ENCODE data around the gene ALDH2.
"Not testable (repeated sequence)": the region's sequence is repeated elsewhere in the genome, so short reads cannot be mapped to it uniquely, and the experiment has no call there.

Gene ALDH2

DNA sequence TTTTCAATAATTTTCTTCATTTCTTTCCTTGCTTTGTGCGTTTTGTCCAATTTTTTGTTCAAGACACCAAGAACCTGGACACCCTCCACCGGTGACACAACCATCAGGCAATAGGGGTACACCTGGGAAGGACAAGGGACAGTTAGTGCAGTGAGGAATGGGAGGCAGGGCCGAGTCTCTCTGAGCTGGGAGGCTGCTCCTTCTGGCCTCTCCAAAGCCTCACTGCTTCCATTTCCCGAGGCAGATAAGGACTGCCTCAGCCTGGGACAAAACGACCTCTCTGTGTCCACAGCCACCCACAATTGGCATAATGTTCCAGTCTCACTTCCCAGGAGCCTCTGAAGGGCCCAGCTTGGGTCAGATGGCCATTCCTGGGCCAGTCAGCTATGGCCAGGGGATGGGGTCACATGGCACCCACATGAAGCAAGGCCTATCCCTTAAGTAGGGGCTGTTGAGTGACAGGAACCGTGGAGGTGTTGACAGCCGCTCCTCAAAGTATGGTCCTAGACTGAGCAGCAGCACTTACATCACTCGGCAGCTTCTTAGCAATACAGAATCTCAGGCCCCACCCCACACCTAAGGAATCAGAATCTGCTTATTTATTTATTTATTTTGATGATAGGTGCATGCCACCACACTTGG is 61.7 kb downstream of the ALDH2 start:
- no peak for DNase-seq

DNA sequence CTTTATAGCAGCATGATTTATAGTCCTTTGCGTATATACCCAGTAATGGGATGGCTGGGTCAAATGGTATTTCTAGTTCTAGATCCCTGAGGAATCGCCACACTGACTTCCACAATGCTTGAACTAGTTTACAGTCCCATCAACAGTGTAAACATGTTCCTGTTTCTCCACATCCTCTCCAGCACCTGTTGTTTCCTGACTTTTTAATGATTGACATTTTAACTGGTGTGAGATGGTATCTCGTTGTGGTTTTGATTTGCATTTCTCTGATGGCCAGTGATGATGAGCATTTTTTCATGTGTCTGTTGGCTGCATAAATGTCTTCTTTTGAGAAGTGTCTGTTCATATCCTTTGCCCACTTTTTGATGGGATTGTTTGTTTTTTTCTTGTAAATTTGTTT is 62.9 kb downstream of the ALDH2 start:
- DNase-seq, result not testable (repeated sequence)

DNA sequence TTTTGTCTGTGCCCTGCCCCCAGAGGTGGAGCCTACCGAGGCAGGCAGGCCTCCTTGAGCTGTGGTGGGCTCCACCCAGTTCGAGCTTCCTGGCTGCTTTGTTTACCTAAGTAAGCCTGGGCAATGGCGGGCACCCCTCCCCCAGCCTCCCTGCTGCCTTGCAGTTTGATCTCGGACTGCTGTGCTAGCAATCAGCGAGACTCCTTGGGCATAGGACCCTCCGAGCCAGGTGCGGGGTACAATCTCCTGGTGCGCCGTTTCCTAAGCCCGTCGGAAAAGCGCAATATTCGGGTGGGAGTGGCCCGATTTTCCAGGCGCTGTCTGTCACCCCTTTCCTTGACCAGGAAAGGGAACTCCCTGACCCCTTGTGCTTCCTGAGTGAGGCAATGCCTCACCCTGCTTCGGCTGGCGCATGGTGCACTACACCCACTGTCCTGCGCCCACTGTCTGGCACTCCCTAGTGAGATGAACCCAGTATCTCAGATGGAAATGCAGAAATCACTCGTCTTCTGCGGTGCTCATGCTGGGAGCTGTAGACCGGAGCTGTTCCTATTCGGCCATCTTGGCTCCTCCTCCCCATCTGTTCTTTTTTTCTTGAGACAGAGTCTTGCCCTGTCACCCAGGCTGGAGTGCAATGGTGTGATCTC is 68.1 kb downstream of the ALDH2 start:
- not testable (repeated sequence) for DNase-seq

DNA sequence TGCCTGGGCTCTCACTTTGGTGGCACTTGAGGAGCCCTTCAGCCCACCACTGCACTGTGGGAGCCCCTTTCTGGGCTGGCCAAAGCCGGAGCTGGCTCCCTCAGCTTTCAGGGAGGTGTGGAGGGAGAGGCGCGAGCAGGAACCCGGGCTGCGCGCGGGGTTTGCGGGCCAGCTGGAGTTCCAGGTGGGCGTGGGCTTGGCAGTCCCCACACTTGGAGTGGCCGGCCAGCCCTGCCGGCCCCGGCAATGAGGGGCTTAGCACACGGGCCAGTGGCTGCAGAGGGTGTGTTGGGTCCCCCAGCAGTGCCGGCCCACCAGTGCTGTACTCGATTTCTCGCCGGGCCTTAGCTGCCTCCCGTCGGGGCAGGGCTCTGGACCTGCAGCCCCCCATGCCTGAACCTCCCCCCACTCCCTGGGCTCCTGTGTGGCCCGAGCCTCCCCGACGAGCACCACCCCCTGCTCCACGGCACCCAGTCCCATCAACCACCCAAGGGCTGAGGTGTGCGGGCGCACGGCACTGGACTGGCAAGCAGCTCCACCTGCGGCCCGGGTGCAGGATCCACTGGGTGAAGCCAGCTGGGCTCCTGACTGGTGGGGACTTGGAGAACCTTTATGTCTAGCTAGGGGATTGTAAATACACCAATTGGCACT is 68.9 kb downstream of the ALDH2 start:
- DNase-seq, result not testable (repeated sequence)

DNA sequence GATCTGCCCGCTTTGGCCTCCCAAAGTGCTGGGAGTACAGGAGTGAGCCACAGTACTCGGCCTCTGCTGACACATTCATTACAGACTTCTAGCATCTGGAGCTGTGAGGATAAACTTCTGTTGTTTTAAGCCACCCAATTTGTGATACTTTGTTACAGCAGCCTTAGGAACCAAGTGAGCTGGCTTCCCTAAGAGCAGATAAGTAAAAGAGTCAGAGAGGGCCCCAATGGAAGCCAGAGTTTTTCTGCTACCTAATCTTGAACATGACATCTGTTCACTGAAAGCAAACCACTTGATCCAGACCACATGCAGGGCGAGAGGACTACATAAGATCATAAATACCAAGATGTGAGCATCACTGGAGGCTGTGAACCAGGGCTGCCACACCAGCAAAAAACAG is 71.6 kb downstream of the ALDH2 start:
- no peak for DNase-seq

DNA sequence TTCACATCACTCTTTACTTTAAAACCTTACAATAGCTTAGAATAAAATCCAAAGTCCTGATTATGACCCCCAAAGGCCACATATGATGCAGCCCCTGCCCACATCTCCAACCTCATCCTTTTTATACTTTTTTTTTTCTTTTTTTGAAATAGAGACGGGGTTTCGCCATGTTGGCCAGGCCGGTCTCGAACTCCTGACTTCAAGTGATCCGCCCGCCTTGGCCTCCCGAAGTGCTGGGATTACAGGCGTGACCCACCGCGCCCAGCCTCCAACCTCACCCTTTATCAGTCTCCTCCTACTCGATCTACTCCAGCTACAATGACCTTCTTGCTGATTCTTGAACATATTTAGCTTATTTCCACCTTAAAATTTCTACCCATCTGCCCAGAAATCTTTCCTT is 74.1 kb downstream of the ALDH2 start:
- DNase-seq, result no peak

DNA sequence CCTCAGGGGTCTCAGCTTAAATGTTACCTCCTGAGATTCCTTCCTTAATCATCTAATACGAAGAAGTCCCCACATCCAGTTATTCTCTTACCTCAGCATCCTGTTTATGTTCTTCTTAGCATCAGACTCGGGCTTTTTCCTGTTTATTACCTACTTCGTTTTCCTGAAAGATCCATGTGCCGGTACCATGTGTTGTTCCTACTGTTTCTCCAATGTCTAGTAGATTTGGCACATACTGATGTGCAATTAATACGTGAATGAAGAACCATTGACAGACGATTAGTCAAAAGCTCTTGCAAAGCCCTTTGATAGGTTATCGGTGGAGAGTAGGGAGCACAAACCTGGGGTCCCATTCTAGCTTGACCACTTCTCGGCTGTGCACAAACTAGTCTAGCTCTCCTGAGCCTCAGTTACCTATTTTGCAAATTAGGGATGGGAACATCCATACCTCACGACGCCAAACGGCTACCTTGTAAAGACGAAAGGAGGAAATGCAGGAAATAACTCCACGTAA is 74.6 kb downstream of the ALDH2 start:
- no peak for DNase-seq

DNA sequence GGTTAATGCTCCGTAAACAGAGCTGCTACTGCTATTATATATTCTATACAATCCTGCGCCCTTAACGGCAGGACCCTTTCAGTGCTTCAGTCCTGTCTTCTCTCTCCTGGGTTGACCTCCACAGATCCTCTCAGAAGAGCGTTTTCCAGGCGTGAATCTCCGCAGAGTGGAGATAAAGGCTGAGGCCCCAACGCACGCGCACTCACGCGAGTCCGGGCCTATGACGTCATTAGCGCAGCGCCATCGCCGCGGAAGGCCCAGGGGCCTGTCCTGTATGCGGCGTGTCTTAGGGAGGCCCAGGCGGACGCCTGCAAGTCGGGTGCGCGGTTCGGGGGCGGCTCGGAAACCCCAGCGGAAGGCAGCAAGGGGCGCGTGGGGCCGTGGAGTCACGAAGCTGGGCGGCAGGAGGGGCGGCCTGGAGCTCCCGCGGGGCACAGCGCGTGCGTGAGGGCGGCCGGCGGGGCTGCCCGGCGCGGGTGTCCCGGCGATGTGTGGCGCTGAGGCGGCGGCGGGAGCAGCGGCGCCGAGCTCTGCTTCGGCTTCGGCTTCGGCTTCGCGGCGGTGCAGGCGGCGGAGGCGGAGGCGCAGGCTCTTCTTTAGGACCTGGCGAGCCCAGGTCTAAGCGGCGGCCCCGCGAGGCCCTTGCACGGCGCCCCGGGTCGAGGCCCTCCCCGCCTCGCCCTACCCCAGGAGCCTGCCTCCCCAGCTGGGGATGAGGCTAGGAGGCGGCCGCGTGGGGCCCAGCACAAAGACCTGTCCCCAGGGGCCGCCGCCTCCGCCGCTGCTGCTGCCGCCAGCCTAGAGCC is 75.2 kb downstream of the ALDH2 start, which contains the start of gene MAPKAPK5:
TSS of gene MAPKAPK5 (plus strand) at position 479 of the 806 bp plus-strand sequence. CDS start 506 bp downstream, outside the sequence.
- DNase-seq, result peak; percentile 89

DNA sequence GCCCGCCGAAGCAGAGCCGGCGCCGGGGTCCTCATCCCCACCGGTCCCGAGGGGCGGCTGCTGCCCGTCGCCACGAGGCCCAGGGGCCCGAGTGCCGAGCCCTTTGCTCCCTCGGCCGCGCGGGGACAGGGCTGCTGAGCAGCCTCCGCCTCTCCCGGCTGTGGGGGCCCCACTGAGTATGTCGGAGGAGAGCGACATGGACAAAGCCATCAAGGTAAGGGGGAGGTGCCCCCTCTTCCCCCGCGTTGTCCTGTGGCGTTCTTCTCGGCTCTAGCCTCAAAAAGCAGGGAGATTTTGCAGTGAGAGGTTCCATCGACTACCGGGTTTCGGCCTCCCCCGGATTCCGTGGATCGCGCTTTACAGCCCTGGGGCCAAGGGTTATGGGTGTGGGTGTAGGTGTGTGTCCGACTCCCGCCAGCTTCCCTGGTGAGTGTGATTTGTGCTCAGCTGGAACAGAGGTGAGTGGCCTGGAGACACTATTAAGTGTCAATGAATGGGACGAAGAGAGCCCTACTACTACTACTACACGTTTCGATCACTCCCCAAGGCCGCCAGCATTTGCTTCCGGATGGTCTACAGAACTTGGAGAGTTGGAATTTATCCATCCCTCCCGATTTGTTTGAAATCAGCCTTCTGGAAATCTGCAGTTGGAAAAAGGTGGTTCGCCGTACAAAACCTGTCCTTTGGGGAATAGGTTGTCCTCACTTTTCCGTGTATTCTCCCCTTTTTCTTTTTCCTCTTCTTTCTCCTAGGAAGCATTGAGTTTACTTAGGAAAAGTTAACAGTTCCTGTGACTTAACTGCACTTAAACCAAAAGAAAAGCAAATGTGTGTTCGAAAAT is 76.0 kb downstream of the ALDH2 start:
- no peak for DNase-seq

DNA sequence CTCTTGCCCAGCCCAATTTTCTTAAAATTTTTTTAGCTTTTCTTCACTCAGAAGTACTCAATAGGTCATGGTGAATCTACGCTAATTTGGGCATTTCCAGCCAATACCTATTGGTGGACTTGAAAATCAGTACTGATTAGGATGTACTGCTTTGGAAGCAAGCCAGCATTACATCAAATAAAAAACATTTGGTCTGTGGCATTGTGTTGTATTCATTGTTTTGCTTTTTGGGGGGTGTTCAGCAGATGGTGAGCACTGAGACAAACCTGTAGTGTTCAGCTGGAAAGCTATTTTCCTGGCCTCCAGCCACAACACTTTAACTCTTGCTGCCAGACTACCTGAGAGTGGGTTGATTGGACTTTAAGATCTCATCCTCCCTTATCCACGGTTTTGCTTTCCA is 79.3 kb downstream of the ALDH2 start:
- DNase-seq, result no peak

DNA sequence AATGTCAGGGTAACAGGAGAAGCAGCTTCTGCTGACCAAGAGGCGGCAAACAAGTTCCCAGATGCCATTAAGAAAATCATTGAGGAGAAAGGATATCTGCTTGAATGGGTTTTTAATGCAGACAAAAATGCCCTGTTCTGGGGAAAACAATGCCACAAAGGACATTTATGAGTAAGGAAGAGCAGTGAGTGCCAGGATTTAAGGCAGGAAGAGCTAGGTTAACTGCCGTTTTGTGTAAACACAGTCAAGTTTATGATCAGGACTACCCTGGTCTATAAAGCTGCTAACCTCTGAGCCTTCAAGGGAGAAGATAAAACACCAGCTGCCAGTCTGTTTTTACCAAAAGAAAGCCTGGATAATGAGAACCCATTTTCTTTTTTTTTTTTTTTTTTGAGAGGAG is 83.8 kb downstream of the ALDH2 start:
- DNase-seq, result no peak

DNA sequence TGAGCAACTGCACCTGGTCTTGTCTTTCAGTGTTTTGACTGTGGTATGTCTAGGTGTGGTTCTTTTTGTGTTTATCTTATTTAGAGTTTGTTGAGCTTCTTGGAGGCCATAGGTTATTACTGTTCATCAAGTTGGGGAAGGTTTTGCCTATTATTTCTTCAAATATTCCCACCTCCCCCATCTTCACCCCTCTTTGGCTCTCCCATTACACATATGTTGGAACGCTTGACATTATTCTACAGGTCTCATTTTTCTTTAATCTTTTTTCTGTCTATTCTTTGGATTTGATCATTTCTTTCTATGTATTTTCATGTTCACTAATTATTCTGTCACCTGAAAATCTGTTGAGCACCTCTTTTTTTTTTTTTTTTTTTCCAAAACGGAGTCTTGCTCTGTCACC is 91.5 kb downstream of the ALDH2 start:
- DNase-seq, result no peak

DNA sequence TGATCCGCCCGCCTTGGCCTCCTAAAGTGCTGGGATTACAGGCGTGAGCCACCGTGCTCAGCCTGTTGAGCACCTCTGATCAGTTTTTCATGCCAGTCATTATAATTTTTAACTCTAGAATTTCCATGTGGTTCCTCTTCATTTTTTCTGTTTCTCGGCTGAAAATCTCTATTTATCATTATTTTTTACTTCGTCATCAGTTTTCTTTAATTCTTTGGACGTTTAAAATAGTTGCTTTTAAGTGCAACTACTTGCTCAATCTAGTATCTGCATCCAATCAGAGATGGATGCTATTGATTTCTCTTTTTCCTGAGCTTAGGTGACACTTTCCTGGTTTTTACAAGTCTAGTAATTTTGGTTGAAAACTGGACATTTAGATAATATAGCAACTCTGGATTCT is 92.0 kb downstream of the ALDH2 start:
- no peak for DNase-seq

DNA sequence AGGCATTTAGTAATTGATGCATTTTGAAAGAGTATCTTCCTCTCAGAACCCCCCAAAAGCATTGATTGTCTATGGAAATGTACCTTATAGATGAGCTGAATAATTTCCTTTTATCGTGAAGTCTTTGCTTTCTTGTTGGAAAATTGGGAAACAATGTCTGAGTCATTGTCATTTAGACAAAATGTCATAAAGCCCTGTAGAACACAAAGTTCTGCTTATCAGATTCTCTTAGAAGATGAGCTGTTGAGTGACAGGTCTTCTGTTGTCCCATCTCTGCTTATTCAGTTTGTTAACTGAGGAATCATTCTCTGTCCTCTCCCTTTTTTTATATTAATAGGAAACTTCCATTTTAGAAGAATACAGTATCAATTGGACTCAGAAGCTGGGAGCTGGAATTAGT is 98.2 kb downstream of the ALDH2 start:
- DNase-seq, result no peak

All from NCI-H510A (cell line).